ENCODE data around the gene REV3L.

GRCh38 chr6:111472933-111473435 lies 10.0 kb downstream of the REV3L start:
- TF ChIP-seq CTCF (IDR thresholded peaks at IDR 0.05; ENCODE audit: insufficient read depth, low read length) (no peak), POLR2AphosphoS5 (IDR thresholded peaks at IDR 0.05; ENCODE audit: low read depth) (no peak), GABPA (IDR thresholded peaks at IDR 0.05; ENCODE audit: low read depth) (no peak), SPI1 (IDR thresholded peaks at IDR 0.05; ENCODE audit: borderline replicate concordance, low read depth) (no peak)

Measured in HL-60 (cell line).